Measurements from ENCODE around the gene OTOP2.

DNA sequence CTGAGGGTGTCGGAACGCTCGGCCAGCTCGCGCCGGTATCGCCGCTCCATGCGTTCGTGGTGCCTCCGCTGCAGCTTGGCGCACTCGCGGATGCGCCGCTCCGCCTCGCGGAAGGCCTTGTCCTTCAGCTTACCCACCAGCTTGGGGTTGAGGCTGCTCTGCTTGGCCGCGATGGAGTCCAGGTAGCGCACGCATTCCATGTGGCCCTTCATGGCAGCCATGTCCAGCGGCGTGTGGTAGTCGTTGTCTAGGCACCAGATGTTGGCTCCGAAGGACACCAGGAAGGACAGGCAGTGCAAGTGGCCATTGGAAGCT lies 3.8 kb upstream of the OTOP2 start:
- TF ChIP-seq CTCF (IDR thresholded peaks at IDR 0.05) (no peak), POLR2A (IDR thresholded peaks at IDR 0.05) (no peak)

Measured in adrenal gland (tissue), 5 donors.